Activated B cell treated with CpG ODN at 0.5 μM for 24 hours (primary cell): Measurements from ENCODE around the gene BBS12. TPM values are rescaled to one million over a fixed set of nuclear protein-coding genes. Genes with fewer than 3 reads are reported as not detected.

ENCODE experiments used
- ATAC-seq: fragments of 200-7000 bp; cut with Tn5 transposase; one replicate; pipeline ENCODE4 v1.10.0; 2021; ENCODE audit warnings: low read depth, mild to moderate bottlenecking, moderate library complexity
- CTCF ChIA-PET: fragments of 350-600 bp; sonication (Branson Sonifier 250); formaldehyde crosslinking; loops from one replicate; lab custom pipeline; 2021; ENCODE audit warnings: antibody characterized with exemption; lab: Charles Lee
- POLR2A ChIA-PET: fragments of 350-600 bp; sonication (Branson Sonifier 250); formaldehyde crosslinking; loops from one replicate; lab custom pipeline; 2021; ENCODE audit warnings: antibody characterized with exemption; lab: Charles Lee
- DNase-seq: peaks from one replicate; pipeline ENCODE4 v3.0.0; 2022
- H3K27ac Mint-ChIP-seq: one replicate; pipeline ENCODE4 v1.8.0; 2020; ENCODE audit warnings: mixed read lengths
- H3K27me3 Mint-ChIP-seq: one replicate; pipeline ENCODE4 v1.8.0; 2021; ENCODE audit warnings: mixed read lengths
- H3K36me3 Mint-ChIP-seq: one replicate; pipeline ENCODE4 v1.8.0; 2021; ENCODE audit warnings: low read depth, mixed read lengths
- H3K4me1 Mint-ChIP-seq: one replicate; pipeline ENCODE4 v1.8.0; 2021; ENCODE audit warnings: mixed read lengths
- H3K4me3 Mint-ChIP-seq: one replicate; pipeline ENCODE4 v1.8.0; 2020; ENCODE audit warnings: mild to moderate bottlenecking, mixed read lengths
- H3K9me3 Mint-ChIP-seq: one replicate; pipeline ENCODE4 v1.8.0; 2020; ENCODE audit warnings: mixed read lengths
- CTCF ChIP-seq: fragments of 200-600 bp; IDR thresholded peaks from one replicate; pipeline ENCODE4 v1.8.0; 2022; ENCODE audit warnings: antibody characterized with exemption, mild to moderate bottlenecking
- intact Hi-C: fragments of 100-400 bp; cut with micrococcal nuclease; formaldehyde crosslinking; loops from one replicate; pipeline ENCODE4 v1.15.1; 2024
- total RNA-seq: library from RNA; stranded (reverse); gene quantifications from 2 replicates; pipeline ENCODE4 v1.2.3, GENCODE V29; 2022

The BBS12 gene
- total RNA-seq, 1 donor from 2014 or later: 3.3 TPM

GRCh38 chr4:122691988-122692387, 40.5 kb upstream of the BBS12 start:
- CTCF ChIA-PET: no interaction called here
- intact Hi-C loops: no loop called here
- DNase-seq (no peak), ATAC-seq (no peak)
- no peak overlapping the region for H3K4me3 Mint-ChIP-seq
- POLR2A ChIA-PET: no interaction called here
- H3K27me3 Mint-ChIP-seq: peaks cover 15% of the 10 kb centered on the region
- no peaks in the 10 kb centered on the region for H3K9me3 Mint-ChIP-seq
- H3K36me3 Mint-ChIP-seq: no peaks in the 10 kb centered on the region
- no peaks in the 10 kb centered on the region for H3K4me1 Mint-ChIP-seq
- H3K27ac Mint-ChIP-seq: no peak overlapping the region
- TF ChIP-seq CTCF: no peak

- ChIA-PET CTCF (no interaction called here), POLR2A (no interaction called here)
- no peak overlapping the region for H3K27ac Mint-ChIP-seq
- H3K9me3 Mint-ChIP-seq: no peaks in the 10 kb centered on the region
- TF ChIP-seq CTCF: no peak
- H3K4me3 Mint-ChIP-seq: no peak overlapping the region
- no peaks in the 10 kb centered on the region for H3K36me3 Mint-ChIP-seq
- DNase-seq (no peak), ATAC-seq (no peak)
- H3K4me1 Mint-ChIP-seq: no peaks in the 10 kb centered on the region
- intact Hi-C loops: no loop called here
- H3K27me3 Mint-ChIP-seq: peaks cover 15% of the 10 kb centered on the region
Measured at GRCh38 chr4:122692641-122693520, 39.6 kb upstream of the BBS12 start.

GRCh38 chr4:122695226-122695625, 37.3 kb upstream of the BBS12 start:
- ChIA-PET POLR2A (no interaction called here), CTCF (no interaction called here)
- Mint-ChIP-seq H3K4me1 (no peaks in the 10 kb centered on the region), H3K4me3 (no peak overlapping the region), H3K27ac (no peak overlapping the region), H3K36me3 (no peaks in the 10 kb centered on the region), H3K9me3 (no peaks in the 10 kb centered on the region), H3K27me3 (peaks cover 15% of the 10 kb centered on the region)
- DNase-seq (no peak), ATAC-seq (no peak)
- intact Hi-C loops: no loop called here
- no peak for TF ChIP-seq CTCF

GRCh38 chr4:122700178-122700725, 32.3 kb upstream of the BBS12 start:
- no peak for TF ChIP-seq CTCF
- H3K27ac Mint-ChIP-seq: no peak overlapping the region
- no peak overlapping the region for H3K4me3 Mint-ChIP-seq
- CTCF ChIA-PET: no interaction called here
- intact Hi-C loops: no loop called here
- DNase-seq (no peak), ATAC-seq (no peak)
- POLR2A ChIA-PET: no interaction called here
- no peaks in the 10 kb centered on the region for H3K4me1 Mint-ChIP-seq
- no peaks in the 10 kb centered on the region for H3K36me3 Mint-ChIP-seq
- peaks cover 18% of the 10 kb centered on the region for H3K27me3 Mint-ChIP-seq
- H3K9me3 Mint-ChIP-seq: no peaks in the 10 kb centered on the region

- ATAC-seq (no peak), DNase-seq (no peak)
- POLR2A ChIA-PET: no interaction called here
- H3K4me3 Mint-ChIP-seq: no peak overlapping the region
- no peak for TF ChIP-seq CTCF
- H3K27ac Mint-ChIP-seq: no peak overlapping the region
- CTCF ChIA-PET: no interaction called here
- no peaks in the 10 kb centered on the region for H3K4me1 Mint-ChIP-seq
- no peaks in the 10 kb centered on the region for H3K36me3 Mint-ChIP-seq
- intact Hi-C loops: no loop called here
- peaks cover 14% of the 10 kb centered on the region for H3K27me3 Mint-ChIP-seq
- H3K9me3 Mint-ChIP-seq: no peaks in the 10 kb centered on the region
Measured at GRCh38 chr4:122701061-122701460, 31.4 kb upstream of the BBS12 start.
